VCaP (cell line): ENCODE results near the gene ADSL.
"Not testable (repeated sequence)": the region's sequence is repeated elsewhere in the genome, so short reads cannot be mapped to it uniquely, and the experiment has no call there.

ENCODE experiments used
- H3K27ac ChIP-seq: fragments of 450-650 bp; 2 replicates; pipeline ENCODE4 v1.5.1; 2017
- TF ChIP-seq, protein P1 (sequence below): fragments of 450-650 bp; conservative IDR thresholded peaks from 2 replicates; pipeline ENCODE4 v1.5.1; 2017; ENCODE audit warnings: mild to moderate bottlenecking, moderate library complexity

ADSL gene

DNA sequence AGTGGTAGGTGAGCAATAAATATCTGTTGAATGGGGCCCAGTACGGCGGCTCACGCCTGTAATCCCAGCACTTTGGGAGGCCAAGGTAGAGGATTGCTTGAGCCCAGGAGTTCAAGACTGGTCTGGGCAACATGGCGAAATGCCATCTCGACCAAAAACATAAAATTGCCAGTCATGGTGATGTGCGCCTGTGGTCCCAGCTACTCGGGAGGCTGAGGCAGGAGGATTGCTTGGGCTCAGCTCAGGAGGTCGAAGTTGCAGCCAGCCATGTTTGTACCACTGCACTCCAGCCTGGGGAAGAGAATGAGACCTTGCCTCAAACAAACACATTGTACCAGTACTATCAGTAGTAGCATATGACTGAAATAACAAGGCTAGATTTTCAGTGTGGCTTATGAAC lies 28.3 kb downstream of the ADSL start:
- H3K27ac ChIP-seq = no peak overlapping the region

DNA sequence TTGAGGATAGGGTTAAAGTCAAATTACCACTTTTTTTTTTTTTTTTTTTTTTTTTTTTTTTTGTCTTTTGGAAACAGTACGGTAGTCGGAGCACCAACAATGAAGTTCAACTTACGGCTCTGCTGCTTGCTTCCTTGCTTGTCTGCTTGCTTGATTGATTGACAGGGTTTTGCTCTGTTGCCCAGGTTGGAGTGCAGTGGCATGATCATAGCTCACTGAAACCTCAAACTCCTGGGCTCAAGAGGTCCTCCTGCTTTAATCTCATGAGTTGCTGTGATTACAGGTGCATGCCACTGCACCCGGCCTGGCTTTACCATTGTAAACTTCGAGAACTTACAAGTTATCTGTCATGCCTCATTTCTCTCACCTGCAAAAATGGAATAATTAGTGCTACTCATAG lies 29.8 kb downstream of the ADSL start:
- TF ChIP-seq, protein P1, sequence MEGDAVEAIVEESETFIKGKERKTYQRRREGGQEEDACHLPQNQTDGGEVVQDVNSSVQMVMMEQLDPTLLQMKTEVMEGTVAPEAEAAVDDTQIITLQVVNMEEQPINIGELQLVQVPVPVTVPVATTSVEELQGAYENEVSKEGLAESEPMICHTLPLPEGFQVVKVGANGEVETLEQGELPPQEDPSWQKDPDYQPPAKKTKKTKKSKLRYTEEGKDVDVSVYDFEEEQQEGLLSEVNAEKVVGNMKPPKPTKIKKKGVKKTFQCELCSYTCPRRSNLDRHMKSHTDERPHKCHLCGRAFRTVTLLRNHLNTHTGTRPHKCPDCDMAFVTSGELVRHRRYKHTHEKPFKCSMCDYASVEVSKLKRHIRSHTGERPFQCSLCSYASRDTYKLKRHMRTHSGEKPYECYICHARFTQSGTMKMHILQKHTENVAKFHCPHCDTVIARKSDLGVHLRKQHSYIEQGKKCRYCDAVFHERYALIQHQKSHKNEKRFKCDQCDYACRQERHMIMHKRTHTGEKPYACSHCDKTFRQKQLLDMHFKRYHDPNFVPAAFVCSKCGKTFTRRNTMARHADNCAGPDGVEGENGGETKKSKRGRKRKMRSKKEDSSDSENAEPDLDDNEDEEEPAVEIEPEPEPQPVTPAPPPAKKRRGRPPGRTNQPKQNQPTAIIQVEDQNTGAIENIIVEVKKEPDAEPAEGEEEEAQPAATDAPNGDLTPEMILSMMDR = no peak
- H3K27ac ChIP-seq = no peak overlapping the region

More for the DNA sequence above, 28.3 kb downstream of the ADSL start:
- TF ChIP-seq, protein P1 = no peak

DNA sequence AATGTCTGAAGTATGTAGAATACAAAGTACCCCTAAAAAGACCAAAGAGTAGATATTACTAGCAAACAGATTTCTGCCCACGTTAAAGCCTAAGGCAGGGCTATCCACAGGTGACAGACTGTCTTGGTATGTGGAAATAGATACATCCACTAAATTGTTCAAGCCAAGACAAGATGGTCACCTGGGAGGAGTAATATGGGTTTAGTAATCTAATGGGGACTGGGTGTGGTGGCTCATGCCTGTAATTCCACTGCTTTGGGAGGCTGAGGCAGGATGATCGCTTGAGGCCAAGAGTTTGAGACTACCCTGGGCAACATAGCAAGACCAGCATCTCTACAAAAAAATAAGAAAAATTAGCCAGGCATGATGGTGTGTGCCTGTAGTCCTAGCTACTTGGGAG lies 31.6 kb downstream of the ADSL start:
- H3K27ac ChIP-seq = no peak overlapping the region
- TF ChIP-seq, protein P1 = no peak

GRCh38 chr22:40378448-40378847 lies 32.1 kb downstream of the ADSL start:
- not testable (repeated sequence) for H3K27ac ChIP-seq

GRCh38 chr22:40381461-40381860 lies 35.2 kb downstream of the ADSL start:
- no peak overlapping the region for H3K27ac ChIP-seq
- TF ChIP-seq, protein P1 = no peak

GRCh38 chr22:40383905-40384304 lies 37.6 kb downstream of the ADSL start:
- TF ChIP-seq, protein P1 = no peak

DNA sequence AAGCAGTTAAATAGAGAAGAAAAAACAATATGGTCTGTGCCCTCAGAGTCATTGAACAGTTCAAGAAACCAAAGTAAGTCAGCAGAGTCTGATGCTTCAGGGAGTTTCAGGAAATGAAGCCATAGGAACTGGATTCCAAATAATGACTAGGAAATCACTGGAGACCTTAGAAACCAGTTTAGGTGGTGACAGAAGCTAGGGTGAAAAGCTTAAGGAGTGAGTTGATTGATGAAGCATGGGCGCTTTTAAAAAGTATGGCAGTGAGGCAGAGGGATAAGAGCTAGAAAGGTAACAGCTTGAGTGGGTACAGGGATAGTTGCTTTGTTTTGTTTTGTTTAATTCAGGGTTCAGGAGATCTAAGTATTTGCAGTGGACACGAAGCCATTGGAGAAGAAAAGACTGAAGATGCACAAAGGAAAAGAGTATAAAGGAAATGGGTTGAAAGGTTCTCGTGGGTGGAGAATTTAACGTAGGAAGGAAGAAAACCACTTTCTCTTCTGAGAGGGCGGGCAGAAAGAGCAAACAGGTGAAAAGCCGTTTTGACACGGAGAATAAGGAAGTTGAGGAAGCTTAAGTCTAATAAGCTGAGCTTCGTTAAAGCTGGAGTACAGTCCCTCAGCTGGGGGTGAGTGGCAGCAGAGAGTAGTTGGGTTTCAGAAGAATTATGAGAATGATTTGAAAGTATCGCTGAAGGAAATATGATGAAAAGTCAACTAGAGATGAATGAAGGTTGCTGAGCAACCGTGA lies 38.9 kb downstream of the ADSL start:
- H3K27ac ChIP-seq = peak overlapping the region; percentile 86

More at GRCh38 chr22:40383905-40384304, 37.6 kb downstream of the ADSL start:
- no peak overlapping the region for H3K27ac ChIP-seq

GRCh38 chr22:40387746-40388145 lies 41.4 kb downstream of the ADSL start:
- H3K27ac ChIP-seq = peak overlapping the region; percentile 86
- TF ChIP-seq, protein P1 = no peak

More for the DNA sequence above, 38.9 kb downstream of the ADSL start:
- TF ChIP-seq, protein P1 = no peak
